ENCODE measurements around the gene RPS2.

The RPS2 gene

DNA sequence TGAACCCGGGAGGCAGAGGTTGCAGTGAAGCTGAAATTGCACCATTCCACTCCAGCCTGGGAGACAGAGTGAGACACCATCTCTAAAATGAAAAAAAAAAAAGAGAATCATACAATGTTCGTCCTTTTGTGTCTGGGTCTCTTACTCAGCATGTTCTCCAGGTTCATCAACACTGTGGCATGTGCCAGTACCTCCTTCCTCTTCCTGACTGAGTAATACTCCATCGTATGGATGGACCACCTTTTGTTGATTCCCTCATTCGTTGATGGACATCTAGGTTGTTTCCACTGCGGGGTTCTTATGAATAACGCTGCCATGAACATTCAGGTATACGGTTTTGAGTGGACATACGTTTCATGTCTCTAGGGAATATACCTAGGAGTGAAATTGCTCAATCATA, 42.3 kb downstream of the RPS2 start:
- TF ChIP-seq POLR2AphosphoS5 (IDR thresholded peaks at IDR 0.05; ENCODE audit: low read depth, low read length), result no peak
- no peak for TF ChIP-seq TAF1 (IDR thresholded peaks at IDR 0.05; ENCODE audit: borderline replicate concordance, insufficient read depth, low read length)
- TF ChIP-seq FOXP2 (optimal IDR thresholded peaks at IDR 0.05; ENCODE audit: borderline replicate concordance, extremely low read depth, extremely low read length, insufficient read depth), result no peak
- TF ChIP-seq, protein P1, sequence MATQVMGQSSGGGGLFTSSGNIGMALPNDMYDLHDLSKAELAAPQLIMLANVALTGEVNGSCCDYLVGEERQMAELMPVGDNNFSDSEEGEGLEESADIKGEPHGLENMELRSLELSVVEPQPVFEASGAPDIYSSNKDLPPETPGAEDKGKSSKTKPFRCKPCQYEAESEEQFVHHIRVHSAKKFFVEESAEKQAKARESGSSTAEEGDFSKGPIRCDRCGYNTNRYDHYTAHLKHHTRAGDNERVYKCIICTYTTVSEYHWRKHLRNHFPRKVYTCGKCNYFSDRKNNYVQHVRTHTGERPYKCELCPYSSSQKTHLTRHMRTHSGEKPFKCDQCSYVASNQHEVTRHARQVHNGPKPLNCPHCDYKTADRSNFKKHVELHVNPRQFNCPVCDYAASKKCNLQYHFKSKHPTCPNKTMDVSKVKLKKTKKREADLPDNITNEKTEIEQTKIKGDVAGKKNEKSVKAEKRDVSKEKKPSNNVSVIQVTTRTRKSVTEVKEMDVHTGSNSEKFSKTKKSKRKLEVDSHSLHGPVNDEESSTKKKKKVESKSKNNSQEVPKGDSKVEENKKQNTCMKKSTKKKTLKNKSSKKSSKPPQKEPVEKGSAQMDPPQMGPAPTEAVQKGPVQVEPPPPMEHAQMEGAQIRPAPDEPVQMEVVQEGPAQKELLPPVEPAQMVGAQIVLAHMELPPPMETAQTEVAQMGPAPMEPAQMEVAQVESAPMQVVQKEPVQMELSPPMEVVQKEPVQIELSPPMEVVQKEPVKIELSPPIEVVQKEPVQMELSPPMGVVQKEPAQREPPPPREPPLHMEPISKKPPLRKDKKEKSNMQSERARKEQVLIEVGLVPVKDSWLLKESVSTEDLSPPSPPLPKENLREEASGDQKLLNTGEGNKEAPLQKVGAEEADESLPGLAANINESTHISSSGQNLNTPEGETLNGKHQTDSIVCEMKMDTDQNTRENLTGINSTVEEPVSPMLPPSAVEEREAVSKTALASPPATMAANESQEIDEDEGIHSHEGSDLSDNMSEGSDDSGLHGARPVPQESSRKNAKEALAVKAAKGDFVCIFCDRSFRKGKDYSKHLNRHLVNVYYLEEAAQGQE (IDR thresholded peaks at IDR 0.05; ENCODE audit: insufficient read depth in 1 of 2, low read depth in 2 of 2, low read length in 2 of 2), result no peak
- no peak for TF ChIP-seq SIN3A (IDR thresholded peaks at IDR 0.05; ENCODE audit: borderline replicate concordance, insufficient read depth, low read length)

DNA sequence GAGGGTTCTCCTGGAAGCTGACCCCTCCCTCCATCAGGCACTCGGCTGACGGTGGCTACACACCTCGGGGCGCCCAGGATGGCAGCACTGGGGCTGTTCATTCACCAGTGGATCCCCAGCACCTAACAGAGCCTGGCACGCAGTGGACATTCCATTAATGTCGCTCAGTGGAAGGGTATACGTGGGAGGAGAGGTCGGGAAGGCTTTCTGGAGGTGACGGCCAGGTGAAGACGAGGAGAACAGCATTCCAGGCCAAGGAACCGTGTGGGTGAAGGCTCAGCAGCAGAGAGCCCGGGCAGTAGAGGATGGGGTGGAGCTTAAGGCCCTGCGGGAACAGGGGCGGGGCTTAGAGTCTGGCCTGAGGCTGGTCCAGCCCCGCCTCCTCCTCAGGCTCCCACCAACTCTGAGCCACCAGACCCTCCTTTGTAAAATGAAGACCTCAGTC, 43.9 kb downstream of the RPS2 start:
- TF ChIP-seq, protein P1 (IDR thresholded peaks at IDR 0.05; ENCODE audit: insufficient read depth in 1 of 2, low read depth in 2 of 2, low read length in 2 of 2), result no peak
- no peak for TF ChIP-seq TAF1 (IDR thresholded peaks at IDR 0.05; ENCODE audit: borderline replicate concordance, insufficient read depth, low read length)
- TF ChIP-seq FOXP2 (optimal IDR thresholded peaks at IDR 0.05; ENCODE audit: borderline replicate concordance, extremely low read depth, extremely low read length, insufficient read depth), result no peak
- no peak for TF ChIP-seq SIN3A (IDR thresholded peaks at IDR 0.05; ENCODE audit: borderline replicate concordance, insufficient read depth, low read length)
- no peak for TF ChIP-seq POLR2AphosphoS5 (IDR thresholded peaks at IDR 0.05; ENCODE audit: low read depth, low read length)

DNA sequence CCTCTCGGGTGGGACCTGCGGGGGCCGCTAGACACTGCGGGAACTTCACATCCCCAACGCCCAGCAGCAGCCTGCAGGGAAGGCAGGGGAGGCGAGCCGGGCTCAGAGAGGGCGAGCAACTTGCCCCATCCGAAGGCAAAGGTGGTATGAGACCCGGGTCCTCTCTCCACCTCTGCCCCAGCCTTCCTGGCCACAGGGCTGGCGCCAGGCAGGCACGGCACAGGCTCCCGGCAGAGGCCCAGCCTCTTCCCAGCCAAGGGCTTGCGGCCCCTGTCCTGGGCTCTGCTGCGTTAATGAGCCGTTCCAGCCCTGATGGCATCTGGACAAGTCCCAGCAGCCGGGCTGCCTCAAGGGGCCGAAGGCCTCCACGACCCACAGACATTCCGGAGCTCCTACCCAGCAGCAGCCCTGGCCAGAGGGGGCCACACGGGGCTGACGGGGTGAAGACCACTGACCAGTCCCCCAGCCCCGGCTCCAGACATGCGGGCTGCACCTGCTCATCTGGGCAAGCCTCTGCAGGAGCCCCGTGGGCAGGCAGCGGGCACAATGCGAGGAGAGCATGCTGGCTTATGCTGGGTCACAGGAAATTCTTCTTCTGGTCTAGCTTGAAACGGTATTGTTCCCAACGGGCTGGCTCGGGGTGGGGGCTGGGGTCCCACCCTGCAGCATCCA, 45.2 kb downstream of the RPS2 start:
- no peak for TF ChIP-seq POLR2AphosphoS5 (IDR thresholded peaks at IDR 0.05; ENCODE audit: low read depth, low read length)
- no peak for TF ChIP-seq SIN3A (IDR thresholded peaks at IDR 0.05; ENCODE audit: borderline replicate concordance, insufficient read depth, low read length)
- TF ChIP-seq, protein P1 (IDR thresholded peaks at IDR 0.05; ENCODE audit: insufficient read depth in 1 of 2, low read depth in 2 of 2, low read length in 2 of 2), result no peak
- TF ChIP-seq FOXP2 (optimal IDR thresholded peaks at IDR 0.05; ENCODE audit: borderline replicate concordance, extremely low read depth, extremely low read length, insufficient read depth), result no peak
- no peak for TF ChIP-seq TAF1 (IDR thresholded peaks at IDR 0.05; ENCODE audit: borderline replicate concordance, insufficient read depth, low read length)

DNA sequence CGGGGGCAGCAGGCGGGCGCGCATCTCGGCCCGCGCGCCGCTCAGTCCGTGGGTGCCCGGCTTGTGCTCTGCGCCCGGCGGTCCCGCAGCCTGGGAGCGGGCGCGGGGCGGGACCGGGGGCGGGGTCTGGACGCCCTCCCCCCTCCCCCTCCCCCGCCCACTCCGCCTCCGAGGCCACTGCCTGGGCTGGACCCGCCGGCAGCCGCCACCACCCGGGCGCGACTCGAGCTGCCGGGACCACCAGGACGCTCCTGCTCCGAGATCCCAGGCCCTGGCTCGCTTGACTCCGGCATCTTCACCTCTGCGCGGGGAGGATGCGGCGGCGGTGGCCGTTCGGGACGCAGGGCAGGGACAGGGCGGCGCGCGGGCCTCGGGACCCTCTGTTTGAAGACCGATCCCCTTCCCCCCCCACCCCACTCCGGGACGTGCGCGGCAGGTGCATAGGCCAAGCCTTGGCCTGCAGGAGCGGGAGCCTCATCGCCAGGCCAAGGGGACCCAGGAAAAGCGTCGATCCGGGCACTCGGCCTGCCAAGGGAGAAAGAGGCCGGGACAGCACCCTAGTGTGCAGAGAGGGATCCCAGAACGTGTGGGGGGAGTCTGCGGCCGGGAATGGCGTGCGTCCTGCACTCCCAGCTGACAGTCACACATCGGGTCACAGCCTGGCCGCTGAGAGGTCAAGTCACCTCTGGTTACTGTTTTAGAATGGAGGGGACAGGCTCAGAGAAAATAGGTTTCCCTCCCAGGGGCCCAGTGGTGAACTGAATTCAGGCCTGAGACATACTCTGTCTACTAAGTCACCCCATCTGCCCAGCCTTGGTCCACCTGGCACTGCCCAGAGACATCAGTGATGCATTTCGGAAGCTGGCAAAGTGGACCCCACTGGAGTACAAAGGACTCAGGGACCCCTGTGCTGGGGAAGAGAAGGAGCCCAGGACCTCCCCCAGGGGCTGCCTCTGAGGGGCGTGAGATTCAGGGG, 46.0 kb downstream of the RPS2 start, which contains the start of gene HS3ST6:
TSS of gene HS3ST6 (minus strand) at position 65 of the 976 bp plus-strand sequence. CDS start 92 bp downstream, outside the sequence.
- TF ChIP-seq, protein P1 (IDR thresholded peaks at IDR 0.05; ENCODE audit: insufficient read depth in 1 of 2, low read depth in 2 of 2, low read length in 2 of 2), result no peak
- no peak for TF ChIP-seq POLR2AphosphoS5 (IDR thresholded peaks at IDR 0.05; ENCODE audit: low read depth, low read length)
- no peak for TF ChIP-seq FOXP2 (optimal IDR thresholded peaks at IDR 0.05; ENCODE audit: borderline replicate concordance, extremely low read depth, extremely low read length, insufficient read depth)
- TF ChIP-seq SIN3A (IDR thresholded peaks at IDR 0.05; ENCODE audit: borderline replicate concordance, insufficient read depth, low read length), result no peak
- no peak for TF ChIP-seq TAF1 (IDR thresholded peaks at IDR 0.05; ENCODE audit: borderline replicate concordance, insufficient read depth, low read length)

All from PFSK-1 (cell line).